ENCODE results near the gene RGS2. TPM values are rescaled to one million over a fixed set of nuclear protein-coding genes. Genes with fewer than 3 reads are reported as not detected.

RGS2 gene
- total RNA-seq, 2 donors from 2014 or later: 11.7 to 22.8 TPM

DNA sequence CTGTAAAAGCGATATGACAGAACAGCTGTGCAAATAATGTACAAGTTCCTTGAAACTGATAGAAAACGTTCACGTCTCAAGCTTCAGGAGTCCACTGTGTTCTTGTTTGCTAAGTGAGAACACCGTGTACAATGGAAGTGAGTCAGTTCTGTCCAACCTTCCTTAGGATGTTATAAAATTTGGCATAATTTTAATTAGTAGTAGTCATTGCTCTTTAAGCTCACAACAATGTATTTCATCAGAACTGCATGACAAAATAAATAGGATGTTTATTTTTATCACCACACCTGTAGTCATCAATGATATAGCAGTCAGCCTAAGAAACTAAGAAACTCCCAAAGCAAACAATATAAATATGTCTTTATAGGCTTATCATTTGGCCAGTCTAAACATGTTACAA is 53.0 kb downstream of the RGS2 start:
- Mint-ChIP-seq H3K4me3 (no peak overlapping the region), H3K36me3 (ENCODE audit: low read depth) (no peaks in the 10 kb centered on the region), H3K27me3 (no peaks in the 10 kb centered on the region), H3K4me1 (no peaks in the 10 kb centered on the region), H3K27ac (no peak overlapping the region), H3K9me3 (no peaks in the 10 kb centered on the region)
- ATAC-seq (replicated peaks): no peak

Other genes with a start within 250 kb of the RGS2 start
- gene RGS1, start 233.3 kb upstream of the RGS2 start, total RNA-seq: 100 to 1,000 TPM in 1 of 2 donors, 10 to 100 TPM in 1; 64.7 to 151 TPM
- gene RGS13, start 172.9 kb upstream of the RGS2 start, total RNA-seq: under 1 TPM in 1 of 2 donors, not detected in 1; 0.19 TPM

Measured in activated T-helper 17 cell treated with anti-CD3 and anti-CD28 coated beads, Interleukin-2, amount 50 U/mL, for 72 hours (primary cell).